ENCODE results near the gene TECTA.

DNA sequence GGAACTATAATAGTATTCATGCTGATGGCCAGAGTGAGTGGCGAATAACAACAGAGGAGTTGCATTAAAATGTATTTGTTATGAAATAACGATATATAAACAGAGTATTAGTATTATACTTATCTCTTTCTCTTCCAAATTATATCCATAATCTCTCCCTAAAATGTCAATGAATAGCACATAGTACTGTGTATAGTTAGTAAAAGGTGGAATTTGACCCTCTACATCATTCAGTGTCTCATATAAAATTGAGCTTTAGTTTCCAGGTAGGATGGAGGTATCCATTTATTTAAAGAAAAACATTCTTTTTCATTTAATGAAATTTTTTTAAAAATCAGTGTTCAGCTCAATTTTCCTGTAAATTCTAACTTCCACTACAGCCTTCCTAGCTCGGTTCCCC lies 34.4 kb upstream of the TECTA start:
- TF ChIP-seq, protein P1, sequence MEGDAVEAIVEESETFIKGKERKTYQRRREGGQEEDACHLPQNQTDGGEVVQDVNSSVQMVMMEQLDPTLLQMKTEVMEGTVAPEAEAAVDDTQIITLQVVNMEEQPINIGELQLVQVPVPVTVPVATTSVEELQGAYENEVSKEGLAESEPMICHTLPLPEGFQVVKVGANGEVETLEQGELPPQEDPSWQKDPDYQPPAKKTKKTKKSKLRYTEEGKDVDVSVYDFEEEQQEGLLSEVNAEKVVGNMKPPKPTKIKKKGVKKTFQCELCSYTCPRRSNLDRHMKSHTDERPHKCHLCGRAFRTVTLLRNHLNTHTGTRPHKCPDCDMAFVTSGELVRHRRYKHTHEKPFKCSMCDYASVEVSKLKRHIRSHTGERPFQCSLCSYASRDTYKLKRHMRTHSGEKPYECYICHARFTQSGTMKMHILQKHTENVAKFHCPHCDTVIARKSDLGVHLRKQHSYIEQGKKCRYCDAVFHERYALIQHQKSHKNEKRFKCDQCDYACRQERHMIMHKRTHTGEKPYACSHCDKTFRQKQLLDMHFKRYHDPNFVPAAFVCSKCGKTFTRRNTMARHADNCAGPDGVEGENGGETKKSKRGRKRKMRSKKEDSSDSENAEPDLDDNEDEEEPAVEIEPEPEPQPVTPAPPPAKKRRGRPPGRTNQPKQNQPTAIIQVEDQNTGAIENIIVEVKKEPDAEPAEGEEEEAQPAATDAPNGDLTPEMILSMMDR (IDR thresholded peaks at IDR 0.05) = no peak
- TF ChIP-seq POLR2A (IDR thresholded peaks at IDR 0.05) = no peak
- TF ChIP-seq EP300 (IDR thresholded peaks at IDR 0.05) = no peak
